Epithelial cell of proximal tubule (primary cell): Measurements from ENCODE around the gene UBE2G2. TPM values are rescaled to one million over a fixed set of nuclear protein-coding genes. Genes with fewer than 3 reads are reported as not detected.
A peak's percentile ranks its signal among the peaks of the same experiment; 100 is the strongest.

Experiments used
- DNase-seq: peaks from one replicate; pipeline ENCODE4 v3.0.0-alpha.2; 2011; ENCODE audit warnings: low read depth
- H3K4me3 ChIP-seq: 2 replicates; pipeline ENCODE4 v1.5.1; 2011; ENCODE audit warnings: low read depth, mild to moderate bottlenecking, low read length
- CTCF ChIP-seq: conservative IDR thresholded peaks from 2 replicates; pipeline ENCODE4 v1.5.1; 2012; ENCODE audit warnings: low read depth, mild to moderate bottlenecking, low read length
- total RNA-seq: library from RNA; depleted of rRNA; stranded (reverse); fragments of >200 nt; gene quantifications from 2 replicates; pipeline ENCODE4 v1.2.3, GENCODE V29; 2015

Gene UBE2G2
- total RNA-seq, 1 donor from 2014 or later: 29.6 TPM

GRCh38 chr21:44763451-44764318 is 37.9 kb downstream of the UBE2G2 start:
- no peak for DNase-seq
- no peak overlapping the region for H3K4me3 ChIP-seq
- no peak for TF ChIP-seq CTCF

GRCh38 chr21:44763050-44763378 is 38.6 kb downstream of the UBE2G2 start:
- DNase-seq: no peak
- no peak overlapping the region for H3K4me3 ChIP-seq
- TF ChIP-seq CTCF: no peak

- TF ChIP-seq CTCF: no peak
- DNase-seq: no peak
- no peak overlapping the region for H3K4me3 ChIP-seq
Measured at GRCh38 chr21:44762221-44763049, 39.2 kb downstream of the UBE2G2 start.

- DNase-seq: no peak
- H3K4me3 ChIP-seq: no peak overlapping the region
- TF ChIP-seq CTCF: no peak
Measured at GRCh38 chr21:44761747-44762208, 39.8 kb downstream of the UBE2G2 start.

GRCh38 chr21:44761011-44761729 is 40.5 kb downstream of the UBE2G2 start:
- DNase-seq: no peak
- no peak overlapping the region for H3K4me3 ChIP-seq
- TF ChIP-seq CTCF: peak; percentile 51

- TF ChIP-seq CTCF: no peak
- no peak overlapping the region for H3K4me3 ChIP-seq
- no peak for DNase-seq
Measured at GRCh38 chr21:44760376-44760775, 41.2 kb downstream of the UBE2G2 start.
